GM18868 (cell line): ENCODE measurements around the gene PACS2.

Experiments
- ATAC-seq: cut with Tn5 transposase; IDR thresholded peaks from one replicate; pipeline ENCODE4 v1.9.1; 2021; ENCODE audit warnings: mild to moderate bottlenecking, moderate library complexity; ENCODE audit not compliant: unreplicated experiment

The PACS2 gene

GRCh38 chr14:105436891-105437722 lies 122.6 kb downstream of the PACS2 start:
- ATAC-seq, result no peak

- no peak for ATAC-seq
Observed at GRCh38 chr14:105437723-105438500, 123.4 kb downstream of the PACS2 start.

- ATAC-seq, result no peak
Observed at GRCh38 chr14:105439179-105439578, 124.6 kb downstream of the PACS2 start.

- ATAC-seq, result no peak
Observed at GRCh38 chr14:105439710-105440553, 125.4 kb downstream of the PACS2 start.

DNA sequence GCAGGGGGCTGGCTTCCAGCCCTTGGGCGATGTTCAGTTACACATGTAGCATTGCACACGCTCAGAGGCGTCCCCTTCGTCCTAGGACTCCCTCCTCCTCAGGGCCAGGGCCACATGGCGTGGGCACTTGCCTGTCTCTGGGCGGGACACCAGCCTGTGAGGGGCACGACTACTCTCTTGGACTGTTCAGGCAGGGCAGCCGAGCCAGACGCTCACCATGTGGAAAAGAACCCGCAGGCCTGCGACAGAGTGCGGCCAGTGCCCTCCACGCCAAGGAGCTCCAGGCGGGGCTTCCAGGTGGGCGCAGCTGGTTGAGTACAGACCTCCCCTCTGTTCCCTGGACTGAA lies 126.0 kb downstream of the PACS2 start:
- no peak for ATAC-seq

DNA sequence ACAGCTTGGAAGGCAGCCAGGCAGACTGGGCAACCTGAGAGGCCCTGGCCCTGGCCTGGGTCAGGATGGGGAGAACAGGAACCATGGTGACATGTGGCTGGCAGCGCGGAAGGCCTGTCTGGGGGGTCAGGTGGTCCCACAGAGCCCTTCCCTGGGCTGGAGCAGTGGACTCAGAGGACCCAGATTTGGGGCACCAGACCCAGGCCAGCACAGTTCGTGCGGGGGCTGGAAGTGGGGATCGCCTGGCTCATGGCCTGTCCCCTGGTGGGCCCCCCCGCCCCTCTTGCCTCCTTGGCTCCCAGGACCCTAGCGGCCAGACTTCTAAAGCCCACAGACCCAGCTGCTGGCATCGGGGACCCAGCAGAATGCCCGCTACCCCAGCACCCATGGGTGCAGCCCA lies 126.4 kb downstream of the PACS2 start:
- no peak for ATAC-seq

DNA sequence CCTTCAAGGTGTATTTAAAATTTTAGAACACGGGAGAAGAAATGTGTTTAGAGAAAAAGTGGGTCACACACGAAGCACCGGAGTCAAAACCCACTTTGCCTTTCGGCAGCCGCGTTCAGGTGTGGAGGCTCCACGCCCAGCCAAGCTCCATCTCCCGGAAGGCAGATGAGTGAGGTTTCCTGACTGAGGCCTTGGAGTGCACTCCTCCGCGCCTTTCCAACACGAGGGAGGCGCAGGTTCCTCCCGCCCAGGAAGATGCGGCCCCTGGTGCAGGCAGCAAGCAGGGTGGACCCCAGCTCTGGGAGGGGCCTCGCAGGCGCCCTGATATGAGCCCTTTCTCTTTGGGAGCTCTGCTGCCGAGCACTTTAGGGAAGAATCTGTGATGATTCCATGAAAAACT lies 127.6 kb downstream of the PACS2 start:
- no peak for ATAC-seq

DNA sequence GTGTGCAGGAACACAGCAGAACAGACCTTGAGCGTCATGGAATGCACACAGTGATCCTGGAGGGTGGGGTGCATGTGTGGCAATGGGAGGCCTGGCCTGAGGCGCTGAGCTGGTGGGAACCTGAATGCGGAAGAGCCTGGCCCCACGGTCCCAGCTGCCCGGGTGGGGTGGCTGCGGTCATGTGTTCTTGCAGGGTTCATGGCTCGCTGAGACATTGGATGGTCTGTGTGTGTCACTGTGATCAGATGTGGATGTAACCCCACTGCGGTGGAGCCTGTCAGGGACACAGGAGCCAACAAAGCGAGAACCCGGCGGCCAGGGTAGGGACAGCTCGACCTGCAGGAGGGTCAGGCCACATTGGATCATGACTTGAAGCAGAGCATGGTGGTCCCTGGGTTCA lies 128.3 kb downstream of the PACS2 start:
- no peak for ATAC-seq

DNA sequence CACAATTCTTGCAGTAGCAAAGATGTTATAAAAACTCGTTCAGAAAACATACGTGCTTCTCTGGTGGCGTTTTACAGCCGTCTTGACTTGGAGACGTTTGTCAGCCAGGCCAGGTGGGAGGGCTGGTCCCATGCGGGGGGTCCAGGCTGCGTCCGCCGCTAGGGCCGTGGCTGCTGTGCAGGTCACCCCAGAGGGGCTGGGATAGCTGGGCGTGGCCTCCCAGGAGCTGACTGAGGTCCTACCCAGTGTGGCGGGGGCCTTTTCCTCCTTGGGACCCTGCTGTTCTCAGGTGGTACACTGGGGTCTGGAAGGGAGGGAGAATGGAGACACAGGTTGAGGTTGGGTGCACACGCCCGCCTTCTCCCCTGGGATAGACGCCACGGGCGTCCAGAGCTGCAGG lies 130.3 kb downstream of the PACS2 start:
- ATAC-seq, result no peak

DNA sequence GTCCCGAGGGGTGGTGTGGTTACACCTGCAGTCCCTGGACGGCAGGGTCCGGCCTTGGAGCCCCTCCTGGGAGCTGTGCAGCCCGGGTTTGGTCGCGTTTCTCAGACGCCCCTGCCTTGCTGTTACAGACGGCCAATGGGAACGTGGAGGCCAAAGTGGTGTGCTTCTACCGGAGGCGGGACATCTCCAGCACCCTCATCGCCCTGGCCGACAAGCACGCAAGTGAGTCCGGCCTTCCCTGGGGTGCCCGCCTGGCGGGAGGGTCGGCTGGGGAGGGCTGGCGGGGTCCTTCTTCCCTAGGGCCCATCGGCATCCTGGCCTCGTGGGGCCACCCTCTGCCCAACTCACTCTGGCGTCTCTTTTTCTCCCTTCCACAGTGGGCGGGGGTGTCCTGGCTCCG lies 130.7 kb downstream of the PACS2 start:
- no peak for ATAC-seq

GRCh38 chr14:105445901-105446845 lies 131.6 kb downstream of the PACS2 start:
- no peak for ATAC-seq

GRCh38 chr14:105446971-105447370 lies 132.4 kb downstream of the PACS2 start:
- no peak for ATAC-seq
